ENCODE results near the gene MFGE8. TPM values are rescaled to one million over a fixed set of nuclear protein-coding genes. Genes with fewer than 3 reads are reported as not detected.

MFGE8 gene
- total RNA-seq, 1 experiment from 2014 or later, result 118 TPM

DNA sequence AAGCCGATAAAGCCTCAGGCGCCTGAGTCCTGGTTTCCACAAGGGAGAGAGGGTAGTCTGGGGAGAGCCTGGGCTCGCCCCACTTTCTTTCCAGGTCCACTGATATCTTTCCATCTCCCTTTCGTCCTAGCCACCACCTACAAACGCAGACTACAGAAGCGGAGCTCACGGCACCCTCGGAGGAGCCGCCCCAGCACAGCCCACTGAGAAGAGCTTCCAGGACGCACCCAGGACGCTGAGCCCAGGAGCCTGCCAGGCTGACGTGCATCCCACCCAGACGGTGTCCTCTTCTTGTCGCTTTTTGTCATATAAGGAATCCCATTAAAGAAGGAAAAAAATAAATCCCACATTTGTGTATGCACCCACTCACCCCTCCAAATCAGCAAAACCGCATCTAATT, 38.9 kb downstream of the MFGE8 start:
- no peak overlapping the region for H3K27ac ChIP-seq (ENCODE audit: low read depth, low read length, poor library complexity, severe bottlenecking)
- DNase-seq (ENCODE audit: low spot score), result no peak
- POLR2A ChIA-PET (ENCODE audit: low non-redundant PET), result no interaction called here
- TF ChIP-seq EZH2 (IDR thresholded peaks at IDR 0.05; ENCODE audit: borderline replicate concordance, low read depth, low read length, poor library complexity, severe bottlenecking), result no peak
- intact Hi-C loops (cut with micrococcal nuclease; ENCODE audit: unreplicated experiment), result no loop called here
- no peaks in the 10 kb centered on the region for H3K4me1 ChIP-seq (ENCODE audit: insufficient read depth, low read length, poor library complexity, severe bottlenecking)
- no peaks in the 10 kb centered on the region for H3K36me3 ChIP-seq (ENCODE audit: insufficient read depth, low read length, poor library complexity, severe bottlenecking)
- no peaks in the 10 kb centered on the region for H3K9me3 ChIP-seq (ENCODE audit: low read depth, low read length, poor library complexity, severe bottlenecking)
- peak overlapping the region; percentile 4 for H3K4me3 ChIP-seq (ENCODE audit: low read depth, low read length, poor library complexity, severe bottlenecking)
- CTCF ChIA-PET, result interaction anchor here (1.0 kb wide), 1 partner anchor 9 kb away, joined by 3 read pairs; no protein-coding TSS in a partner anchor
- H3K27me3 ChIP-seq (replicated peaks; ENCODE audit: insufficient read depth, low read depth, low read length, poor library complexity), result peaks cover 32% of the 10 kb centered on the region
- no TSS peak for BruUV-seq (replicated peaks)

DNA sequence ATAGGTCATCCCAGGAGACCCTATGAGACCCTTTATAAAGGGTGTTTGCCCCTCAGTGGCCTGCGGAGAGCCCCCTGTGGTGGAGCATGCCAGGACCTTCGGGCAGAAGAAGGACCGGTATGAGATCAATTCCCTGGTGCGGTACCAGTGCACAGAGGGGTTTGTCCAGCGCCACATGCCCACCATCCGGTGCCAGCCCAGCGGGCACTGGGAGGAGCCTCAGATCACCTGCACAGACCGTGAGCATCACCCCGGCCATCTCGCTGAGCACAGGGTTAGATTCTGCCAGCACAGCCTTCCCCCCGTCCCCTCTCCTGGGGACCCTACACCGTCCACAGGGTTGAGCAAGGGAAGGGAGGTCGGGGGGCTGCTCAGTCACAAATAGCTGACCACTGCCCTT, 39.4 kb downstream of the MFGE8 start:
- intact Hi-C loops (cut with micrococcal nuclease; ENCODE audit: unreplicated experiment), result no loop called here
- DNase-seq (ENCODE audit: low spot score), result no peak
- BruUV-seq (replicated peaks), result no TSS peak

GRCh38 chr15:88872706-88873105, 40.5 kb downstream of the MFGE8 start:
- POLR2A ChIA-PET (ENCODE audit: low non-redundant PET), result no interaction called here
- BruUV-seq (replicated peaks), result no TSS peak
- TF ChIP-seq EZH2 (IDR thresholded peaks at IDR 0.05; ENCODE audit: borderline replicate concordance, low read depth, low read length, poor library complexity, severe bottlenecking), result no peak
- TF ChIP-seq, protein P1, sequence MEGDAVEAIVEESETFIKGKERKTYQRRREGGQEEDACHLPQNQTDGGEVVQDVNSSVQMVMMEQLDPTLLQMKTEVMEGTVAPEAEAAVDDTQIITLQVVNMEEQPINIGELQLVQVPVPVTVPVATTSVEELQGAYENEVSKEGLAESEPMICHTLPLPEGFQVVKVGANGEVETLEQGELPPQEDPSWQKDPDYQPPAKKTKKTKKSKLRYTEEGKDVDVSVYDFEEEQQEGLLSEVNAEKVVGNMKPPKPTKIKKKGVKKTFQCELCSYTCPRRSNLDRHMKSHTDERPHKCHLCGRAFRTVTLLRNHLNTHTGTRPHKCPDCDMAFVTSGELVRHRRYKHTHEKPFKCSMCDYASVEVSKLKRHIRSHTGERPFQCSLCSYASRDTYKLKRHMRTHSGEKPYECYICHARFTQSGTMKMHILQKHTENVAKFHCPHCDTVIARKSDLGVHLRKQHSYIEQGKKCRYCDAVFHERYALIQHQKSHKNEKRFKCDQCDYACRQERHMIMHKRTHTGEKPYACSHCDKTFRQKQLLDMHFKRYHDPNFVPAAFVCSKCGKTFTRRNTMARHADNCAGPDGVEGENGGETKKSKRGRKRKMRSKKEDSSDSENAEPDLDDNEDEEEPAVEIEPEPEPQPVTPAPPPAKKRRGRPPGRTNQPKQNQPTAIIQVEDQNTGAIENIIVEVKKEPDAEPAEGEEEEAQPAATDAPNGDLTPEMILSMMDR (conservative IDR thresholded peaks at IDR 0.05; ENCODE audit: low read depth, low read length), result no peak
- Histone ChIP-seq H3K4me1 (ENCODE audit: insufficient read depth, low read length, poor library complexity, severe bottlenecking) (no peaks in the 10 kb centered on the region), H3K27ac (ENCODE audit: low read depth, low read length, poor library complexity, severe bottlenecking) (no peak overlapping the region), H3K9me3 (ENCODE audit: low read depth, low read length, poor library complexity, severe bottlenecking) (no peaks in the 10 kb centered on the region), H3K36me3 (ENCODE audit: insufficient read depth, low read length, poor library complexity, severe bottlenecking) (no peaks in the 10 kb centered on the region), H3K27me3 (replicated peaks; ENCODE audit: insufficient read depth, low read depth, low read length, poor library complexity) (peaks cover 32% of the 10 kb centered on the region), H3K4me3 (ENCODE audit: low read depth, low read length, poor library complexity, severe bottlenecking) (no peak overlapping the region)
- CTCF ChIA-PET, result no interaction called here
- DNase-seq (ENCODE audit: low spot score), result no peak
- intact Hi-C loops (cut with micrococcal nuclease; ENCODE audit: unreplicated experiment), result no loop called here

More for the DNA sequence above, 39.4 kb downstream of the MFGE8 start:
- no peaks in the 10 kb centered on the region for H3K36me3 ChIP-seq (ENCODE audit: insufficient read depth, low read length, poor library complexity, severe bottlenecking)
- no peak for TF ChIP-seq EZH2 (IDR thresholded peaks at IDR 0.05; ENCODE audit: borderline replicate concordance, low read depth, low read length, poor library complexity, severe bottlenecking)
- TF ChIP-seq, protein P1 (conservative IDR thresholded peaks at IDR 0.05; ENCODE audit: low read depth, low read length), result no peak
- H3K4me1 ChIP-seq (ENCODE audit: insufficient read depth, low read length, poor library complexity, severe bottlenecking), result no peaks in the 10 kb centered on the region
- no peak overlapping the region for H3K4me3 ChIP-seq (ENCODE audit: low read depth, low read length, poor library complexity, severe bottlenecking)
- CTCF ChIA-PET, result no interaction called here
- no peak overlapping the region for H3K27ac ChIP-seq (ENCODE audit: low read depth, low read length, poor library complexity, severe bottlenecking)
- POLR2A ChIA-PET (ENCODE audit: low non-redundant PET), result no interaction called here
- H3K9me3 ChIP-seq (ENCODE audit: low read depth, low read length, poor library complexity, severe bottlenecking), result no peaks in the 10 kb centered on the region
- H3K27me3 ChIP-seq (replicated peaks; ENCODE audit: insufficient read depth, low read depth, low read length, poor library complexity), result peaks cover 32% of the 10 kb centered on the region

GRCh38 chr15:88872106-88872505, 41.1 kb downstream of the MFGE8 start:
- CTCF ChIA-PET, result no interaction called here

More at GRCh38 chr15:88872106-88872505, 41.1 kb downstream of the MFGE8 start:
- no TSS peak for BruUV-seq (replicated peaks)
- DNase-seq (ENCODE audit: low spot score), result no peak
- H3K36me3 ChIP-seq (ENCODE audit: insufficient read depth, low read length, poor library complexity, severe bottlenecking), result no peaks in the 10 kb centered on the region
- H3K4me1 ChIP-seq (ENCODE audit: insufficient read depth, low read length, poor library complexity, severe bottlenecking), result no peaks in the 10 kb centered on the region
- POLR2A ChIA-PET (ENCODE audit: low non-redundant PET), result no interaction called here
- TF ChIP-seq, protein P1 (conservative IDR thresholded peaks at IDR 0.05; ENCODE audit: low read depth, low read length), result no peak
- no peak for TF ChIP-seq EZH2 (IDR thresholded peaks at IDR 0.05; ENCODE audit: borderline replicate concordance, low read depth, low read length, poor library complexity, severe bottlenecking)
- H3K27me3 ChIP-seq (replicated peaks; ENCODE audit: insufficient read depth, low read depth, low read length, poor library complexity), result peaks cover 32% of the 10 kb centered on the region
- no peaks in the 10 kb centered on the region for H3K9me3 ChIP-seq (ENCODE audit: low read depth, low read length, poor library complexity, severe bottlenecking)
- H3K4me3 ChIP-seq (ENCODE audit: low read depth, low read length, poor library complexity, severe bottlenecking), result no peak overlapping the region
- no peak overlapping the region for H3K27ac ChIP-seq (ENCODE audit: low read depth, low read length, poor library complexity, severe bottlenecking)
- intact Hi-C loops (cut with micrococcal nuclease; ENCODE audit: unreplicated experiment), result no loop called here

All from A673 (cell line).